BE2C (cell line): ENCODE data around the gene LSAMP.

Experiments
- DNase-seq: peaks from one replicate; pipeline ENCODE4 v3.0.0-alpha.2; 2020
- H3K27me3 ChIP-seq: fragments of 250-450 bp; sonication (Bioruptor Pico); 2 replicates; pipeline ENCODE4 v1.5.1; 2020; ENCODE audit warnings: mild to moderate bottlenecking
- H3K36me3 ChIP-seq: fragments of 250-450 bp; sonication (Bioruptor Pico); 2 replicates; pipeline ENCODE4 v1.5.1; 2020; ENCODE audit warnings: mild to moderate bottlenecking
- H3K4me1 ChIP-seq: fragments of 250-450 bp; sonication (Bioruptor Pico); 2 replicates; pipeline ENCODE4 v1.5.1; 2020
- H3K4me3 ChIP-seq: 2 replicates; pipeline ENCODE4 v1.5.1; 2011; ENCODE audit warnings: low read depth, low read length
- H3K9me3 ChIP-seq: fragments of 250-450 bp; sonication (Bioruptor Pico); 2 replicates; pipeline ENCODE4 v1.5.1; 2020
- CTCF ChIP-seq: IDR thresholded peaks from 2 replicates; pipeline ENCODE4 v1.5.1; 2012; ENCODE audit warnings: mild to moderate bottlenecking, low read depth, low read length

Gene LSAMP

GRCh38 chr3:116374901-116375300 is 70.4 kb downstream of the LSAMP start:
- Histone ChIP-seq H3K36me3 (no peaks in the 10 kb centered on the region), H3K4me1 (no peaks in the 10 kb centered on the region; the same call in 1 of the 2 replicates), H3K4me3 (no peak overlapping the region), H3K27me3 (no peaks in the 10 kb centered on the region), H3K9me3 (no peaks in the 10 kb centered on the region)
- no peak for TF ChIP-seq CTCF
- DNase-seq, result no peak

DNA sequence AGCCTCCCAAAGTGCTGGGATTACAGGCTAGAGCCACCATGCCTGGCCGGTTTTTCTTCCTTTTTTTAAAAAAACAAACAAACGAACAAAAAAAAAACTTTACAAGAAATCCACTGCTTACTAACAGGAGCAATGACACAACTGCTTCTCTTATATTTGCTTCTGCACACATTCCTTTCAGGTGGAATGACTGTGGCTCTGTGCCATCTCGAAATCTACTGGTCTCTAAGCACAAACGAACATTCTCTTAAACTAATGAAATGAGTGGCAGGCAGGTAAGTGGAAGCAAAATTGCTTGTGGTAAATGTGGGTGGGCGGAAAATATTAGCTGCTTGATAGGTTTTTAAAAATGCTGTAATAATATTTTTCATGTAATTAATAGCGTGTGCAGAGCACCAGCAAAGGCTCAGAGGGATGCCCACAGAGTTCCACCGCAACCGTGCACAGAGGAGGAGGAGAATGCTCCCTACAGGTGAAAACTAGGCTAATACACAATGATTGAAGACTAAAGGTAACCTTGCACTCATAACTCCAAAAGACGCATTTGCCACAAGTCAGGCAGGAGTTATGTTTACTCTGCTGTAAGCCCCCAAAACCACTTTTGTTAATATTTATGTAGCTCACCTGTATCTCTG is 77.4 kb downstream of the LSAMP start:
- H3K27me3 ChIP-seq, result no peaks in the 10 kb centered on the region
- no peak for DNase-seq
- H3K4me3 ChIP-seq, result no peak overlapping the region
- no peaks in the 10 kb centered on the region for H3K36me3 ChIP-seq
- TF ChIP-seq CTCF, result no peak
- no peaks in the 10 kb centered on the region for H3K9me3 ChIP-seq
- H3K4me1 ChIP-seq, result no peaks in the 10 kb centered on the region

DNA sequence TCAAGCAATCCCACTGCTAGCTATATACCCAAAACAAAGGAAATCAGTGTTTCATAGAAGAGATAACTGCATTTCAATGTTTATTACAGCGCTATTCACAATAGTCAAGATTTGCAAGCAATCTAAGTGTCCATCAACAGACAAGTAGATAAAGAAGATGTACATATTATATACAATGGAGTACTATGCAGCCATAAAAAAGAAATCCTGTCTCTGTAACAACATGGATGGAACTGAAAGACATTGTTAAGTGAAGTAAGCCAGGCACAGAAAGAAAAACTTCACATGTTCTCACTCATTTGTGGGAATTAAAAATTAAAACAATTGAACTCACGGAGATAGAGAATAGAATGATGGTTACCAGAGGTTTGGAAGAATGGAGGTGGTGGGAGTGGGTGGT is 89.2 kb downstream of the LSAMP start:
- Histone ChIP-seq H3K4me1 (no peaks in the 10 kb centered on the region), H3K9me3 (no peaks in the 10 kb centered on the region), H3K4me3 (no peak overlapping the region), H3K27me3 (no peaks in the 10 kb centered on the region), H3K36me3 (no peaks in the 10 kb centered on the region)
- TF ChIP-seq CTCF, result no peak
- no peak for DNase-seq

DNA sequence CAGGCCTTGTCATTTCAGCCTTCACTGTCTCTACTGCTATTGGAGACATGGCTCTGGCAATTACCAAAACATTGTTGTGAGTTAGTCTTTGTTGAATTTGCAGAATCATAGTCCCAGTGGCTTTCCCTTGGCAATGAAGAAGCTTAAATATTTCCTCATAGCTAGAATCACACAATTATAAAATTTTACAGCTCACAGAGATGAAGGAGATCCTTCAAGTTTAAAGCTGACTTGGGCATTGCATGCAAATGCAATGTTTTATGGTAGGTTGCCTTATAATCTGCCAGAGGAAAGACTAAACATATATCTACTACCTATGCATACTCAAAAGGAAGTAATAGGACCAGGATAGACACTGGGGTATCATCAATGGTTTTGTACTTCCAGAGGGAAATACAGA is 90.9 kb downstream of the LSAMP start:
- no peaks in the 10 kb centered on the region for H3K27me3 ChIP-seq
- H3K36me3 ChIP-seq, result no peaks in the 10 kb centered on the region
- no peak overlapping the region for H3K4me3 ChIP-seq
- DNase-seq, result no peak
- TF ChIP-seq CTCF, result no peak
- no peaks in the 10 kb centered on the region for H3K9me3 ChIP-seq
- H3K4me1 ChIP-seq, result no peaks in the 10 kb centered on the region

GRCh38 chr3:116350119-116350733 is 95.1 kb downstream of the LSAMP start:
- Histone ChIP-seq H3K27me3 (no peaks in the 10 kb centered on the region), H3K4me1 (no peaks in the 10 kb centered on the region), H3K9me3 (no peaks in the 10 kb centered on the region), H3K36me3 (no peaks in the 10 kb centered on the region), H3K4me3 (no peak overlapping the region)
- DNase-seq, result no peak
- no peak for TF ChIP-seq CTCF

DNA sequence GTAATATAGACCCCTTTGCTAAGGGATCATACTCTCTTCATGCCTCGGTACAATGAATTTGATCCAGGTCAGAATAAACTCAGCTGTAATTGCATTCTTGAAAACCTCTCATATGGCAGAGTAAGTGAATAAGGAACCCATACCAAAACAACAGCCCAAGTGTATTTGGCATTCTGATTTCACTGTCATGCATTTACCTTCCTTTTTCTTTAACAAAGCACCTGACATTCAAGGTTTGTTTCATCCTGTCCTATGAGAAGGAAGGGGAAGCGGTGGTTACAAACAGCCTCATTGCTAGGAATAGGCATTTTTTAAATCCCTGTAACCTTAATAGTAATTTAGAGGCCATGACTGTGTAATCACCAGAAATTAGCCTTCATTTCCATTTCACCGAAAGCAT is 97.1 kb downstream of the LSAMP start:
- Histone ChIP-seq H3K4me1 (no peaks in the 10 kb centered on the region), H3K27me3 (no peaks in the 10 kb centered on the region), H3K36me3 (no peaks in the 10 kb centered on the region), H3K4me3 (no peak overlapping the region), H3K9me3 (no peaks in the 10 kb centered on the region)
- TF ChIP-seq CTCF, result no peak
- DNase-seq, result no peak
